DLD1 (cell line): ENCODE results near the gene PDE4B.

Experiments used
- in situ Hi-C: cut with HindIII; loops from 2 replicates; pipeline ENCODE4 v1.10.0; 2017; ENCODE audit warnings: low sequenced_read_pairs

The PDE4B gene

GRCh38 chr1:65880611-65881010 lies 87.9 kb downstream of the PDE4B start:
- in situ Hi-C loops, result no loop called here

GRCh38 chr1:65881067-65881594 lies 88.4 kb downstream of the PDE4B start:
- in situ Hi-C loops, result no loop called here

GRCh38 chr1:65882076-65882475 lies 89.4 kb downstream of the PDE4B start:
- in situ Hi-C loops, result no loop called here

- in situ Hi-C loops, result no loop called here
These were observed 96.7 kb downstream of the PDE4B start for GRCh38 chr1:65889441-65889840.

- in situ Hi-C loops, result no loop called here
These were observed 97.6 kb downstream of the PDE4B start for GRCh38 chr1:65890201-65890843.

- in situ Hi-C loops, result no loop called here
These were observed 102.3 kb downstream of the PDE4B start for GRCh38 chr1:65894738-65895605.

GRCh38 chr1:65896721-65897120 lies 104.0 kb downstream of the PDE4B start:
- in situ Hi-C loops, result no loop called here

- in situ Hi-C loops, result no loop called here
These were observed 104.8 kb downstream of the PDE4B start for GRCh38 chr1:65897485-65897884.

GRCh38 chr1:65904681-65905083 lies 112.0 kb downstream of the PDE4B start:
- in situ Hi-C loops, result no loop called here

GRCh38 chr1:65910432-65910831 lies 117.7 kb downstream of the PDE4B start:
- in situ Hi-C loops, result no loop called here

- in situ Hi-C loops, result no loop called here
These were observed 119.0 kb downstream of the PDE4B start for GRCh38 chr1:65911679-65912078.

GRCh38 chr1:65918564-65918963 lies 125.9 kb downstream of the PDE4B start:
- in situ Hi-C loops, result no loop called here

- in situ Hi-C loops, result no loop called here
These were observed 128.8 kb downstream of the PDE4B start for GRCh38 chr1:65921446-65921845.

- in situ Hi-C loops, result no loop called here
These were observed 131.8 kb downstream of the PDE4B start for GRCh38 chr1:65924471-65924870.

GRCh38 chr1:65938506-65938905 lies 145.8 kb downstream of the PDE4B start:
- in situ Hi-C loops, result no loop called here

GRCh38 chr1:65939191-65939590 lies 146.5 kb downstream of the PDE4B start:
- in situ Hi-C loops, result no loop called here

GRCh38 chr1:65939636-65940035 lies 146.9 kb downstream of the PDE4B start:
- in situ Hi-C loops, result no loop called here

GRCh38 chr1:65940126-65940525 lies 147.4 kb downstream of the PDE4B start:
- in situ Hi-C loops, result no loop called here

GRCh38 chr1:65942476-65942875 lies 149.8 kb downstream of the PDE4B start:
- in situ Hi-C loops, result no loop called here

GRCh38 chr1:65946376-65946775 lies 153.7 kb downstream of the PDE4B start:
- in situ Hi-C loops, result no loop called here

GRCh38 chr1:65946960-65947359 lies 154.3 kb downstream of the PDE4B start:
- in situ Hi-C loops, result no loop called here

GRCh38 chr1:65948609-65949229 lies 156.0 kb downstream of the PDE4B start:
- in situ Hi-C loops, result no loop called here
